ENCODE data around the gene HMOX2.
A peak's percentile ranks its signal among the peaks of the same experiment; 100 is the strongest.

The HMOX2 gene

DNA sequence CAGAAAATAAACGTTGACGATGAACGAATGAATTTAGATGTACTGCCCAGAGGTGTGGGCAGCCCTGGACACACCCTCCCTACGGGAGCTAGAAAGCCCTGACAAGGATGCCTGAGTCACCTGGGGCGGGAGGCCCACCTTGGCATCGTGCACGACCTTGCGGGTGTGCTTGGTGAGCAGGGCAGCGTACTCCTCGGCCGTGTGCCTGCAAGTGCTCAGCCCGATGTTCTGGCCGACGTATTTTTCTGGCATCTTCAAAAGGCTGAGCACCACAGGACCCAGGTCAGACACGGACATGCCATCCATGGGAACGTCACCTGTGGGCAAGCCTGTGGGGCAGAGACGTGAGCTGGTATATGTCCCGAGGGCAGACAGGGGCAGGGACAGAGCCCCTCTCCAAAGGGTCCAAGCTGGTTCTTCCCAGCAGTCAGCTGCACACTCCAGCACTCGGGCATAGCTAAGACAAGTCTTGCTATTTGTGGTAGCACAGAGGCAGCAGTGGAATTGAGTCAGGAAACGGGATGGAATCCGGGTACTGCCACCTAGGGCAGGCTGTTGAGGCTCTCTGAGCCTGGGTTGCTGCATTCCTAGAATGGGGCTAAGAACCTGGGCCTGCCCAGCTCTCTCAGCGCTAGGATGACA, 12.6 kb upstream of the HMOX2 start:
- H3K36me3 ChIP-seq (ENCODE audit: control insufficient read depth in 2 of 2, insufficient read depth in 2 of 2, low read length in 2 of 2): peaks cover 32 to 40% of the 10 kb centered on the region in 2 donors
- no peaks in the 10 kb centered on the region for H3K4me1 ChIP-seq (ENCODE audit: control insufficient read depth in 2 of 2, insufficient read depth in 2 of 2, low read length in 2 of 2)
- H3K27me3 ChIP-seq (ENCODE audit: control insufficient read depth in 2 of 2, insufficient read depth in 2 of 2, low read length in 2 of 2): no peaks in the 10 kb centered on the region
- no peak overlapping the region for H3K9ac ChIP-seq (ENCODE audit: low read depth in 1 of 2, low read length in 2 of 2)
- no peaks in the 10 kb centered on the region for H3K9me3 ChIP-seq (ENCODE audit: control insufficient read depth in 2 of 2, low read length in 2 of 2)
- no peak overlapping the region for H3K27ac ChIP-seq (ENCODE audit: low read depth in 2 of 2, low read length in 2 of 2)
- no peak overlapping the region for H3K4me3 ChIP-seq (ENCODE audit: low read length in 2 of 2)

DNA sequence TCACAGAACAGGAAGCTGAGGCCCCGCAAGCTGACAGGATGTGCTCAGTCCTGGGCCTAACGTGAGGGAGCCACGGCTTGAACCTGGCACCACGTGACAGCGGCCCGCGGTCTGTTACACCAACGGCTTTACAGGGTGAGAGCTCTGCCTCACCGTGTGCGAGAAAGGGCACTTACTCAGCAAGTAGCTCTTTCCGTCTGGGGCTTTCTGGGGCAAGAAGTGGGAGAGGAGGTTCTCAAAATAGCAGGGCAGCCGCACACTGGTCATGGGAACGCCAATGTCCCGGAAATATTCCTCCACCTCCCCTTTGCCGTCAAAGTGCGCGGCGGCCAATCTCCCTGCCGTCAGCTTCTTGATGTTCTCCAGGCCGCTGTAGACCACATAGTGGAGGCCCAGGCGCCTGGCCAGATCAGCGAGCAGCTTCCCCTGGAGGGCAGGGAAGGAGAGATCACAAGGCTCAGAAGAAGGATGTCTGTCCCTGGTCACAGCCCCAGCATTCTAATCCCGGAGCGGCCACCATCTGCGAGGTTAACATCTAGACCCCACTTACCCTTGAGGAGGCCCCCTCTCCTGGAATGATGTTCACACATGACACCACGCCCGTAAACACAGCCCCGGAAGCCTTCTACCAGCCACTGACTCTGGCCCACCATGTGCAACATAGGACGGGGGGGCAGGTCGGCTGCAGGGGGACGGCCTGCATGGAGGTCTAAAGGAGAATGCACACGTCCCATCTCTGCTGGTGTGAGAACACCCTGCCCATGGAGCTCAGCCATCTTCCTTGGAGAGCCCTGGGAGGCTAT, 10.0 kb upstream of the HMOX2 start:
- no peaks in the 10 kb centered on the region for H3K4me1 ChIP-seq (ENCODE audit: control insufficient read depth in 2 of 2, insufficient read depth in 2 of 2, low read length in 2 of 2)
- H3K4me3 ChIP-seq (ENCODE audit: low read length in 2 of 2): no peak overlapping the region
- H3K27me3 ChIP-seq (ENCODE audit: control insufficient read depth in 2 of 2, insufficient read depth in 2 of 2, low read length in 2 of 2): no peaks in the 10 kb centered on the region
- H3K36me3 ChIP-seq (ENCODE audit: control insufficient read depth in 2 of 2, insufficient read depth in 2 of 2, low read length in 2 of 2): peaks cover 33 to 39% of the 10 kb centered on the region in 2 donors
- H3K9me3 ChIP-seq (ENCODE audit: control insufficient read depth in 2 of 2, low read length in 2 of 2): no peaks in the 10 kb centered on the region
- H3K27ac ChIP-seq (ENCODE audit: low read depth in 2 of 2, low read length in 2 of 2): no peak overlapping the region
- H3K9ac ChIP-seq (ENCODE audit: low read depth in 1 of 2, low read length in 2 of 2): no peak overlapping the region

DNA sequence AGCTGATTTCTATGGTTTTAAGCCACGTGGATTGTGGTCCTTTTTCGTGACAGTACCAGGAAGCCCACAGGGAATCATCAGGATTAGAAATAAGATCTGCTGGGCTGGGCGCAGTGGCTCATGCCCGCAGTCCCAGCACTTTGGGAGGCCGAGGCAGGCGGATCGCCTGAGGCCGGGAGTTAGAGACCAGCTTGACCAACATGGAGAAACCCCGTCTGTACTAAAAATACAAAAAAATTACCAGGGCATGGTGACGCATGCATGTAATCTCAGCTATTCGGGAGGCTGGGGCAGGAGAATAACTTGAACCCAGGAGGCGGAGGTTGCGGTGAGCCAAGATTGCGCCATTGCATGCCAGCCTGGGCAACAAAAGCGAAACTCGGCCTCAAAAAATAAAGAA, 8.3 kb upstream of the HMOX2 start:
- Histone ChIP-seq H3K4me3 (ENCODE audit: low read length in 2 of 2) (no peak overlapping the region), H3K9ac (ENCODE audit: low read depth in 1 of 2, low read length in 2 of 2) (no peak overlapping the region), H3K4me1 (ENCODE audit: control insufficient read depth in 2 of 2, insufficient read depth in 2 of 2, low read length in 2 of 2) (no peaks in the 10 kb centered on the region), H3K27ac (ENCODE audit: low read depth in 2 of 2, low read length in 2 of 2) (no peak overlapping the region), H3K36me3 (ENCODE audit: control insufficient read depth in 2 of 2, insufficient read depth in 2 of 2, low read length in 2 of 2) (peaks cover 25 to 36% of the 10 kb centered on the region in 2 donors), H3K27me3 (ENCODE audit: control insufficient read depth in 2 of 2, insufficient read depth in 2 of 2, low read length in 2 of 2) (no peaks in the 10 kb centered on the region), H3K9me3 (ENCODE audit: control insufficient read depth in 2 of 2, low read length in 2 of 2) (no peaks in the 10 kb centered on the region)

DNA sequence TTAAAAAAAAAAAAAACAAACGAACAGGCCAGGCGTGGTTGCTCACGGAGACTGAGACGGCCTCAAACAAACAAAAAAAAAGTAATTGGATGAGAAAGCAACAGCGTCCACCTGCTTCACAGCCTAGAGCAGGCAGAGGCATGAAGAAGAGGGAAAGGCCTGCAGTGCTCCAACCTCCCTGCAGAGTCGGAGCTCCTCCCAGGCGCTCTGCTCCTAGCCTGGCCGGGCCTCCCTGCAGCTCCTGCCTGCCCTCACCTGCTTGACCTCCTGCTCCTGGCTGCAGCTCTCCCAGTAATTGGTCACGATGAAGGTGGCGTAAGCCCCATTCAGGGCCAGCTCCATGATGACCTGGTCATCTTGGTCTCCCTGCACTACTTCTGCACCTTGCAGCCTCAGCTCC, 7.2 kb upstream of the HMOX2 start:
- Histone ChIP-seq H3K27ac (ENCODE audit: low read depth in 2 of 2, low read length in 2 of 2) (no peak overlapping the region), H3K4me1 (ENCODE audit: control insufficient read depth in 2 of 2, insufficient read depth in 2 of 2, low read length in 2 of 2) (peaks cover 0 to 3% of the 10 kb centered on the region in 2 donors), H3K27me3 (ENCODE audit: control insufficient read depth in 2 of 2, insufficient read depth in 2 of 2, low read length in 2 of 2) (no peaks in the 10 kb centered on the region), H3K36me3 (ENCODE audit: control insufficient read depth in 2 of 2, insufficient read depth in 2 of 2, low read length in 2 of 2) (peaks cover 19 to 26% of the 10 kb centered on the region in 2 donors), H3K4me3 (ENCODE audit: low read length in 2 of 2) (no peak overlapping the region), H3K9ac (ENCODE audit: low read depth in 1 of 2, low read length in 2 of 2) (no peak overlapping the region), H3K9me3 (ENCODE audit: control insufficient read depth in 2 of 2, low read length in 2 of 2) (no peaks in the 10 kb centered on the region)

DNA sequence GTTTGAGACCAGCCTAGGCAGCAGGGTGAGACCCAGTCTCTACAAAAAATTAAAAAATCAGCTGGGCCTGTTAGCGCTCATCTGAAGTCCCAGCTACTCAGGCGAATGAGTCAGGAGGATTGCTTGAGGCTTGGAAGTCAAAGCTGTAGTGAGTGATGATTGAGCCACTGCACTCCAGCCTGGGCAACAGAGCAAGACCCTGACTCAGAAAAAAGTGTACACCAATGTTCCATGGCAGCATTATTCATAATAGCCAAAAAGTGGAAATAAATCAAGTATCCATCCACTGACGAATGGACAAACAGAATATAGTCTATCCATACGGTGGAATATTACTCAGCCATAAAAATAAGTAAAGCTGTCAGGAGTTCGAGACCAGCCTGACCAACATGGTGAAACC, 4.3 kb upstream of the HMOX2 start:
- no peaks in the 10 kb centered on the region for H3K27me3 ChIP-seq (ENCODE audit: control insufficient read depth in 2 of 2, insufficient read depth in 2 of 2, low read length in 2 of 2)
- no peaks in the 10 kb centered on the region for H3K9me3 ChIP-seq (ENCODE audit: control insufficient read depth in 2 of 2, low read length in 2 of 2)
- no peak overlapping the region for H3K4me3 ChIP-seq (ENCODE audit: low read length in 2 of 2)
- H3K4me1 ChIP-seq (ENCODE audit: control insufficient read depth in 2 of 2, insufficient read depth in 2 of 2, low read length in 2 of 2): peaks cover 6% of the 10 kb centered on the region in 2 donors
- no peak overlapping the region for H3K27ac ChIP-seq (ENCODE audit: low read depth in 2 of 2, low read length in 2 of 2)
- no peak overlapping the region for H3K9ac ChIP-seq (ENCODE audit: low read depth in 1 of 2, low read length in 2 of 2)
- peaks cover 9 to 13% of the 10 kb centered on the region in 2 donors for H3K36me3 ChIP-seq (ENCODE audit: control insufficient read depth in 2 of 2, insufficient read depth in 2 of 2, low read length in 2 of 2)

DNA sequence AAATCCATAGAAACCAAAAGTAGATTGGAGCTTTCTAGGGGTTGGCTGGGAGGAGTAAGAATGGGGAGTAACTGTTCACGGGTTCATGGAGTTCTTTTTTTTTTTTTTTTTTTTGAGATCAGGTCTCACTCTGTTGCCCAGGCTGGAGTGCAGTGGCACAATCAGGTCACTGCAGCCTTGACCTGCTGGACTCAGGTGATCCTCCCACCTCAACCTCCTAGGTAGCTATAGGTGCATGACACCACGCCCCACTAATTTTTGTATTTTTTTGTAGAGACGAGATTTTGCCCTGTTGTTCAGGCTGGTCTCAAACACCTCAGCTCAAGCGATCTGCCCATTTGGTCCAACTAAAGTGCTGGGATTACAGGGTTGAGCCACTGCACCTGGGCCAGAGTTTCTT, 3.3 kb upstream of the HMOX2 start:
- Histone ChIP-seq H3K36me3 (ENCODE audit: control insufficient read depth in 2 of 2, insufficient read depth in 2 of 2, low read length in 2 of 2) (peaks cover 7 to 10% of the 10 kb centered on the region in 2 donors), H3K9me3 (ENCODE audit: control insufficient read depth in 2 of 2, low read length in 2 of 2) (no peaks in the 10 kb centered on the region), H3K4me1 (ENCODE audit: control insufficient read depth in 2 of 2, insufficient read depth in 2 of 2, low read length in 2 of 2) (peaks cover 6 to 7% of the 10 kb centered on the region in 2 donors), H3K9ac (ENCODE audit: low read depth in 1 of 2, low read length in 2 of 2) (no peak overlapping the region), H3K27me3 (ENCODE audit: control insufficient read depth in 2 of 2, insufficient read depth in 2 of 2, low read length in 2 of 2) (no peaks in the 10 kb centered on the region), H3K27ac (ENCODE audit: low read depth in 2 of 2, low read length in 2 of 2) (no peak overlapping the region), H3K4me3 (ENCODE audit: low read length in 2 of 2) (no peak overlapping the region)

DNA sequence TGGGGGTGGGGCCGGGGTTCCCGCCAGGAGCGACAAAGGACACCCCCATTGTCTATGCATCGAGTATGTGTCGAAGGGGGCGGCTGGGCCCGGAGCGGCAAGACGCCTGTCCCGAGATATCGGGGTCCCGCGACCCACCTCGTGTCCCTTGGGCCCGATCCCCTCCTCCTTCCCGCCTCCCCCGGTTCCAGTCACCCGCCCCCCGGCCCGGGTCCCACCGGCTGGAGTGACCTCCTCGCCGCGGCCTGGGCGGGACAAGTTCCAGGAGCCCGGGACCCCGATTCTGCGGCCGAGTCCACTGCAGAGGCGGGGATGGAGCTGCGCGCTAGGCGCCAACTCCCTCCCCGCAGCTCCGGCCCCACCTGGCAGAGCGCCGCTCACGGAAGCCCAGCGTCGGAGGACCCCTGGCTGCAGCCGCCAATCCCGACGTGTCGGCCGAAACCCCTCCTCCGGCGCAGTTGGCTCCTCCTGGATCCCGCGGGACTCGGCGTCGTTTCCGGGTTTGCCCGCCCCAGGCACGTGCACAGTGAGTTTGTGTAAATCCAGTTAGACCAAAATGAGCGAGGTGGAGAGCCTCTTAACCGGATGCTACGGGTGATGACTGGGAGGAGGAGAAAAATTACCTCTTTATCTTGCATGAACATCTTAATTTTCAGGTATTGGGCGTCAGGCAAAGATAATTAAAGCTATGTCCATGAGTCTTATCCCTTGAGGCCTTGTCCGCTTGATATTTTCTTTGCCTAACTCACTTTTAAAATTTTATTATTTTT, 1.8 kb upstream of the HMOX2 start, which contains the start of gene NMRAL1:
NMRAL1 (minus strand) TSS at position 434 of the 770 bp plus-strand sequence. CDS start 493 bp downstream, outside the sequence.
- peak within 1 kb of the TSS; percentile 71 to 73 for H3K27ac ChIP-seq (ENCODE audit: low read depth in 2 of 2, low read length in 2 of 2)
- H3K27me3 ChIP-seq (ENCODE audit: control insufficient read depth in 2 of 2, insufficient read depth in 2 of 2, low read length in 2 of 2): no peaks in the 10 kb centered on the region
- H3K9ac ChIP-seq (ENCODE audit: low read depth in 1 of 2, low read length in 2 of 2): peak within 1 kb of the TSS; percentile 52 to 79
- H3K4me3 ChIP-seq (ENCODE audit: low read length in 2 of 2): peak within 1 kb of the TSS; percentile 74 to 79
- H3K36me3 ChIP-seq (ENCODE audit: control insufficient read depth in 2 of 2, insufficient read depth in 2 of 2, low read length in 2 of 2): peaks cover under 1 to 1% of the 10 kb centered on the region in 2 donors
- H3K9me3 ChIP-seq (ENCODE audit: control insufficient read depth in 2 of 2, low read length in 2 of 2): no peaks in the 10 kb centered on the region
- peaks cover 6 to 9% of the 10 kb centered on the region in 2 donors for H3K4me1 ChIP-seq (ENCODE audit: control insufficient read depth in 2 of 2, insufficient read depth in 2 of 2, low read length in 2 of 2)

DNA sequence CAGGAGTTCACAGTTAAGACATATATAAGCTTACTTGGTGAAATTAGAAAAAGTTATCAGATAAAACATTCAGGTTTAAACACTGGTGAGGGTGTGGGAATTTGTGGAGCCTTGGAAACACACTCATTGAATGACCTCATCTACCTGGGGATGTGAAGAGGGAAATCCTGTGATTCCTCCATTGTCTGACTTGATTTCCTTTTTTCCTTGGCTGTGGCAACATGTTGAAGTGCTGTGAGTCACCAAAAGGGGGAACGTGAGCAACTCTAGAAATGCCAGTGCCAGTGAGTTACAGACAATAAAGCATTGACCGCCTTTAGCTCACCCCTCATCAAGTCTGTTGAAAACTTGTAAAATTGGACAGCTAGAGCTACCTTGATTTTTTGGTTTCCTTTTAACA, 1.8 kb downstream of the HMOX2 start:
- Histone ChIP-seq H3K4me1 (ENCODE audit: control insufficient read depth in 2 of 2, insufficient read depth in 2 of 2, low read length in 2 of 2) (peaks cover 6 to 9% of the 10 kb centered on the region in 2 donors), H3K27me3 (ENCODE audit: control insufficient read depth in 2 of 2, insufficient read depth in 2 of 2, low read length in 2 of 2) (no peaks in the 10 kb centered on the region), H3K4me3 (ENCODE audit: low read length in 2 of 2) (no peak overlapping the region), H3K9ac (ENCODE audit: low read depth in 1 of 2, low read length in 2 of 2) (no peak overlapping the region), H3K9me3 (ENCODE audit: control insufficient read depth in 2 of 2, low read length in 2 of 2) (no peaks in the 10 kb centered on the region), H3K36me3 (ENCODE audit: control insufficient read depth in 2 of 2, insufficient read depth in 2 of 2, low read length in 2 of 2) (peaks cover 0 to 2% of the 10 kb centered on the region in 2 donors), H3K27ac (ENCODE audit: low read depth in 2 of 2, low read length in 2 of 2) (no peak overlapping the region)

DNA sequence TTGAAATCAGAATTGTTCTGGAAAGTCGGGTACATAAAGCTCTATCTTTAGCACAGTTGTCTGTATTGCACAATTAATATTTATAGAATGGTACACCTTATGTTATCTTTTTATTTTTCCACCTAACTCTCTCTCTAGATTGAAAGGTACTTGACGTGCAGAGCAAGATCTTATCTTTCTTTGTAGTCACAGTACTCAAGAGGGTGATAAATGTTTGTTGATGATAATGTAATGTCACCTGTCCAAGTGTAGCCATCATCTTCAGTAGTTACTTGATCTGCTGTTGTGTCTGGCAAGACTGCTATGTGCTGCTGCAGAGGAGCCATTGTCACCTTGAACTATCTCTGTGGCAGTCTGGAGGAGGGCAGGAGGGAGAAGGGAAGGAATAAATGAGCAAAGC, 5.3 kb downstream of the HMOX2 start:
- H3K27me3 ChIP-seq (ENCODE audit: control insufficient read depth in 2 of 2, insufficient read depth in 2 of 2, low read length in 2 of 2): no peaks in the 10 kb centered on the region
- no peak overlapping the region for H3K4me3 ChIP-seq (ENCODE audit: low read length in 2 of 2)
- peaks cover 0 to 3% of the 10 kb centered on the region in 2 donors for H3K4me1 ChIP-seq (ENCODE audit: control insufficient read depth in 2 of 2, insufficient read depth in 2 of 2, low read length in 2 of 2)
- H3K9ac ChIP-seq (ENCODE audit: low read depth in 1 of 2, low read length in 2 of 2): no peak overlapping the region
- peaks cover 0 to 7% of the 10 kb centered on the region in 2 donors for H3K36me3 ChIP-seq (ENCODE audit: control insufficient read depth in 2 of 2, insufficient read depth in 2 of 2, low read length in 2 of 2)
- no peaks in the 10 kb centered on the region for H3K9me3 ChIP-seq (ENCODE audit: control insufficient read depth in 2 of 2, low read length in 2 of 2)
- H3K27ac ChIP-seq (ENCODE audit: low read depth in 2 of 2, low read length in 2 of 2): no peak overlapping the region

DNA sequence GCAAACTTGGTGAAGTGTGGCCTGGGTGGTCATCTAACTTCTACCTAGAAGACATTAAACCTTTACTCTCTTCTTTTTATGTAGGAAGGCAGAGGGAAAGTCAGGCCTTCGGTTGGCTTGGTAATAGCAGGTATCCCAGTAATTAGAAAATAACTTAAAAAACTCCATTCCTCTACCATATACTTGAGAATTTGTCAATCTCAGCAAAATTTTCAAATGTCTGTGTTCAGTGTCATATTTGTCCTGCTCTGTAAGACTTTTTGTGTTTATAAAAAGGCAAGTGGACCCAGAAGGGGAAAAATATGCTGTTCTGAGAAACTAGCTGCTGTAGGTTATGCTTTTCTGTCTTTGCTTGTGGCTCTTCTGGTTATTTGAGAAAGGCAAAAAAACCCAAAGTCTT, 5.8 kb downstream of the HMOX2 start:
- H3K9ac ChIP-seq (ENCODE audit: low read depth in 1 of 2, low read length in 2 of 2): no peak overlapping the region
- peaks cover 0 to 3% of the 10 kb centered on the region in 2 donors for H3K4me1 ChIP-seq (ENCODE audit: control insufficient read depth in 2 of 2, insufficient read depth in 2 of 2, low read length in 2 of 2)
- H3K36me3 ChIP-seq (ENCODE audit: control insufficient read depth in 2 of 2, insufficient read depth in 2 of 2, low read length in 2 of 2): peaks cover 0 to 9% of the 10 kb centered on the region in 2 donors
- H3K27ac ChIP-seq (ENCODE audit: low read depth in 2 of 2, low read length in 2 of 2): no peak overlapping the region
- no peaks in the 10 kb centered on the region for H3K27me3 ChIP-seq (ENCODE audit: control insufficient read depth in 2 of 2, insufficient read depth in 2 of 2, low read length in 2 of 2)
- H3K9me3 ChIP-seq (ENCODE audit: control insufficient read depth in 2 of 2, low read length in 2 of 2): no peaks in the 10 kb centered on the region
- no peak overlapping the region for H3K4me3 ChIP-seq (ENCODE audit: low read length in 2 of 2)

Measured in mucosa of rectum (tissue), 2 donors.